NK-92 (cell line): Measurements from ENCODE around the gene MICALL1.

Source experiments
- DNase-seq: peaks from one replicate; lab custom pipeline; 2025; ENCODE audit not compliant: unreplicated experiment; lab: John Stamatoyannopoulos, UW

MICALL1 gene

DNA sequence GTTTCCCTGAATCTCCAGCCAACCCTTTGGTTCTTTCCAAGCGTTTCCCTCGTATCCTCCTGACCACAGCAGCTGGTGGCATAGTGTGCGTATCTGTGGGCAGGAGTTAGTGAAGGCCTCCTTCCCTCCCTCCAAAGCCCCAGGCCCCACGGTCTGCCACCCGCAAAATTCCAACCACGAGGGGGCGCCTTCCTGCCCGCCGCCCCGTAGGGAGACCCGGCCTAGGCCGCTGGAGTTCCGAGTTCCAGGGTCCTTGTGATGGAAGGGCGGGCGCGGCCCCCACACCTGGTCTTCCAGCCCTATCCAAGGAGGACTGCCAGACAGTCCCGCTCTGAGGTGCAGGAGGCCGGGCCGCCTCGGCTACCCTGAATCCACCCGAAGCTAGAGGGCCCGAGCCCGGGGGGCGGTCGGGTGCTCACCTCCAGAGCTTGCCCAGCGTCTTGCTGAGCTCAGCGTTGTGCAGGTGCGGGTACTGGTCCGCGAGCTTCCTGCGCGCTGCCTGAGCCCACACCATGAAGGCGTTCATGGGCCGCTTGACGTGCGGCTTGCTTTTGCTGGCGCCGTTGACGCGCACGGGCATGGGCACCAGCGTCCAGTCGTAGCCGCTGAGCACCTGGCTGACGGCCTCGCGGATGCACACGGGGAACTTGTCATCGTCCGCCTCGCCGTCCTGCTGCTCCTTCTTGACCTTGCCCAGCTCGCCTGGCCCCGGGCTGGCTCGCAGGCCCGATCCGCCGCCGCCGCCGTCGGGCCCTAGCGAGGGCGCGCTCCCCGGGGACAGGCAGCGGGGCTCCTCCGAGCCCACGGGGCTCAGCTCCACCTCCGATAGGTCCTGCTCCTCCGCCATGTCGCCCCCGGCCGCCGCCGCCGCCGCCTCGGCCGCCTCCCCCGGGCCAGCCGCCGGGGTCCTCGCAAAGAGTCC lies 77.1 kb downstream of the MICALL1 start:
- DNase-seq = no peak

DNA sequence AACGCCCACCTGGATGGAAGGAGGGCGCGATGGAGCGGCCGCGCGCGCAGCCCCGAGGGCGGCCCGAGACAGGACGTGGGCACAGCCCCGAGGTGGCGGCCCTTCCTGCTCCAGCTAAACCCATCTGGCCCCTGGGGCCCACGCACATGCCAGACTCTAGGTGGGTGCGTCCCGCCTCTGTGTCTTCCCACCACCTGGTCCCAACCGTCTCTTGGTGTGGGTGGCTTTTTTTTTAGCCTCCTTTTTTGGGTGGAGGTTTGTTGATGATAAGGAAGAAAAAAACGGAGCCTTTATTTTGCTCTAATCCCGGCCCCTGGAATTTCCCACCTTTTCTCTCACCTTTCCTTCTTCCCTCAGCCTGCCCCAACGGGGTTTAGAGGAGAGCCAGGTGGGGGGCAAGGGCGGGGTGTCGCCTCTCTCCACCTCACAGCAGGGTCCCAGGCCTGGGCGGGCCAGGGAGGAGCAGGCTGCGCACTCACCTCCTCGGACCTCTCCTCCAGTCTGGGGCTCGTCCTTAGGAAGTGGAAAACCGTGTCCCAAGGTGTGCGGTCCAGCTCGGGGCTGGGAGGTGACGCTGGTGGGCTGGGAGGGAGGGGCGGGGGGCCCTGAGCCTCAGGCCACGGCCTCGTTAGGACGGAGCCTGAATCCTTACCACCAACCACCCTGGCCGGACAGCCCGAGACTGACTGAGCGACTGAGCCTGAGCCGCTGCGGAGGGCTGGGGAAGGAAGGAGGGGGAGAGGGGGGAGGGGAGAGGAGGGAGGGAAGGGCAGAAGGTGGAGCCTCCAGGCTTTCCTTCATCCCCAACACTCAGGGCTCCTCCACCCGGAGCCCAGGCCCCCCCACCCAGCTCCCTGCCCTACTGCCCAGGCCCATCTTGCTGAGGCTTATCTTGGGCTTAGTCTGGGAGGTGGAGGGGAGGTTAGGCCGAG lies 78.0 kb downstream of the MICALL1 start, which contains the start of gene SOX10:
TSS of gene SOX10 (minus strand) at position 696 of the 932 bp plus-strand sequence. CDS start 771 bp downstream, outside the sequence.
- no peak for DNase-seq

DNA sequence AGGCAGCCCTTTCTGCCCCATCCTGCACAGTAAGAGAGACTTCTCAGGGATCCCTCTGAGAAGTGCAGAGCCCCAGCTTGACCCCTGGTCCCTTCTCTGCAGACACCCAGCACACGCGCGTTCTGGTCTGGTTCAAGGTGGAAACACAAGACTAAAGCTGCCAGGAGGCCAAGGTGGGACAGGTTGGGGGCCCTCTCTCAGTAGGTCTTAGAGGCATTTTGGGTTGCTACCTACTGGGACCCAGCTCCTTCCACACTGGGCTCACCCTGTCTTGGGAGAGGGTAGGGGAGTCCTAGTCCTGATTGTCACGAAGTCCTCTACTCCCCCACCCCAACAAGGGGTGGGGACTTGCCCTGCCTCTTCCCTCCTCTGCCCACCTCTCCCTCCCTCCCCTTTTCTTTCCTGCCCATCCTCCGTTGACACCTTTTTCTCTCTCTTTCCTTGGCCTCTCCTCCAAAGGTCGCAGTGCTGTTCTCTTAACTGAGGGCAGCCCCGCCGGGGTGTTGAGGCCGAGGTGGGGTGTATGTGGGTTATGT lies 79.0 kb downstream of the MICALL1 start:
- no peak for DNase-seq

DNA sequence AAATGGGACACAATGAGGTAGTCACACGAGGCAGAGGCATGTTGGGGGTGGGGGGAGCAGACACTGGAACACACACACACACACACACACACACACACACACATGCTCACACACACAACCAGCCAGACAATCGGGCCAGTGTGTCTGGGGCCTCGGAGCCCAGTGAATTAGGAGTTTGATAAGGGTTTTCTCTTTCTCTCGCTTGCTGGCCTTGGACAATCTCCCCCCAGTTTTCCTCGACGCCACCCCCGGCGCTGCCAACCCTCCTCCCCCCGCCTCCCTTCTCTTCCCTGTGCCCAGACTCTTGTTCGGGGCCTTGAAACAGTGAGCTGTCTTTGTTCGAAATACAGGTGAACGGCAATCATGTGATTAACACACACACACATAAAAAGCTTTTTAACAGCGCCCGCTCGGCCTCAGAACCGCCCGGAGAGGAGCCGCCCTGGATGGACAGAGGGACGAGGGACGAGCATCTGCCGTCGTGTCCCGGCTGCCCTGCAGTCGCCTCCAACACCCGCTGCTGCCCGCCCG lies 79.7 kb downstream of the MICALL1 start:
- no peak for DNase-seq

DNA sequence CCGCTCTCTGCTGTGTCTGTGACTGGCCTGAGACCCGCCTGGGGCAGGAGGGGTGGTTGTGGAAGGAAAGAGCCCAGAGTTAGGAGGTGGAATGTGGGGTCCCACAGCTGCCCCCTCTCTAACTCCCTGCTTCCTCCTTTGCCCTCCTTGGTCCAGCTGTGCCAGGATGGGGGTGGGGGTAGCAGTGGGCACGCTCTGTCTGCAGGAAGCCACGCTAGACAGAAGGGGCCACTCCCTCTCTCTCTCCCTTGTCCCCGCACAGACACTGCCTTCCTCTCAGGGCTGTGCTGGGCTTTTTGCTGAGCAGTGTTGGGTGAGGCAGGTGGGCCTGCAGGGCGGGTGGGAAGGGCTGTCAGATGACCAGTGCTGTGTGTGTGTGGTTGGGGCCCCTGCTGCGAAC lies 80.3 kb downstream of the MICALL1 start:
- DNase-seq = no peak

DNA sequence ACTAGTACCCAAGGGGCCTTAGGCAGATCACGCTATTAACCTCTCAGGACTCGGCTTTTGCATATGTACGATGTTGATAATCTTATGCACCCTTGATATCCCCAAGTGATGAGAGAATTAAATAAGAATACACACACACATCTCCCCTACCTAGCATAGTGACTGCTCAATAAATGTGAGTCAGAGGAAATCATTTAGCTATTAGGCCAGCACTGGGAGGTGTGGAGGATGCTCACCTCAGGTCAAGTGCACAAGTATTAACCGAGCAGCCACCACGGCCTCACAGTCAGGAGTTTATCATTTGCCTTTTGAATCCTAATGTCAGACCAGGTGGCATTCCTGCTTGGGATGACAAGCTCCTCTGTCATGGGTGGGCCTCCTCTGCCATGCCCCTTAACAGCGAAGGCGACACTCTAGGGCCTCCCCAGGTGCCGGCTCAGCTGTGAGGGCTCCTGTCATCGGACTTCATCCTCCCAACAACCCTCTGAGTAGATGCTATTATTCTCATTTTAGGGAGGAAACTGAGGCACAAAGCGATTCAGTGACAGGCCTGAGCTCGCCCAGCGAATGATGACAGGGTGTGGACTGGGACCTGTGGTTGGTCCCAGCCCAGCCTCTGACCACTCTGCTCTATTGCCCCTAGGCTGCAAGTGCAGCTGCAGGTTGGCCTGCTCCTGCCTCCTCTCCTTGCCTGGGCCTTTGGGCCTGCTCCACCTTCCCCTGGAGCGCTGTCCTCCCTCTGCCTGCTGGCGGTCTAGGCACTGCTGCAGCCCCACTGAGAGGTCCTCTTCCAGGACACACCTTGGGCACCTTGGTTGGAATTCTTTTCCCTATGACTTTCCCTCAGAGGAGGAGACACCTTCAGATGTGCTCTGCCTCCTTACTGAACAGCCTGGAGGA lies 83.3 kb downstream of the MICALL1 start:
- no peak for DNase-seq

DNA sequence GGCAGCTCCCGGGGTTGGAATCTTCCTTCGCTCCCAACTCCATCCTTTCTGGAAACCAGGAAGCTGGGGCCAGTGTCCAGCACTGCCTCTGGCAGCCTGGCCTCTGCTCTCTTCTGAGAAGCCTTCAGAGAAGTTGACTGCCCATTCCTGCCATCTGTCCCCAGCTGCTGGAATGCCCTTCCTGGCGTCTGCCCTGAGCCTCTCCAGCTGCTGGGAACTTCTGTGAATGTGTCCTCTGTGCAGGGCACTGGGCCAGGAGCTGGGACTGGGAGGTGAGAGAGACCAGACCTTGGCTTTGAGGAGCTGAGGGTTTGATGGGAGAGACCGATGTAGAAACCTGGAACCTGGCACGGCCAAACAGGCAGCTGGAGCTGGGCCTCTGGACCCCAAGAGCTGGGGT lies 84.2 kb downstream of the MICALL1 start:
- DNase-seq = no peak

DNA sequence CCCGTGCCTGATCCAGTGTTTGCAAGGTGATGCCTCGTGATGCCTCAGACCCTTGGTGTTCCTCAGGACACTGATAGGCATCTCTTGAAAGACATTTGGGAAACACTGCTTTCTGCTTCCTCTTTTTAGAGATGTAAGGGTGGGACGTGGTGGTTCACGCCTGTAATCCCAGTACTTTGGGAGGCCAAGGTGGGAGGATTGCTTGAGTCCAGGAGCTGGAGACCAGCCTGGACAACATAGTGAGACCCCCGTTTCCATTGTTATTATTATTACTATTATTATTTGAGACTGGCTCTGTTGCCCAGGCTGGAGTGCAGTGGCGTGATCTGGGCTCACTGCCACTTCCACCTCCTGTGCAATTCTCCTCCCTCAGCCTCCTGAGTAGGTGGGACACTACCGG lies 84.8 kb downstream of the MICALL1 start:
- DNase-seq = no peak

DNA sequence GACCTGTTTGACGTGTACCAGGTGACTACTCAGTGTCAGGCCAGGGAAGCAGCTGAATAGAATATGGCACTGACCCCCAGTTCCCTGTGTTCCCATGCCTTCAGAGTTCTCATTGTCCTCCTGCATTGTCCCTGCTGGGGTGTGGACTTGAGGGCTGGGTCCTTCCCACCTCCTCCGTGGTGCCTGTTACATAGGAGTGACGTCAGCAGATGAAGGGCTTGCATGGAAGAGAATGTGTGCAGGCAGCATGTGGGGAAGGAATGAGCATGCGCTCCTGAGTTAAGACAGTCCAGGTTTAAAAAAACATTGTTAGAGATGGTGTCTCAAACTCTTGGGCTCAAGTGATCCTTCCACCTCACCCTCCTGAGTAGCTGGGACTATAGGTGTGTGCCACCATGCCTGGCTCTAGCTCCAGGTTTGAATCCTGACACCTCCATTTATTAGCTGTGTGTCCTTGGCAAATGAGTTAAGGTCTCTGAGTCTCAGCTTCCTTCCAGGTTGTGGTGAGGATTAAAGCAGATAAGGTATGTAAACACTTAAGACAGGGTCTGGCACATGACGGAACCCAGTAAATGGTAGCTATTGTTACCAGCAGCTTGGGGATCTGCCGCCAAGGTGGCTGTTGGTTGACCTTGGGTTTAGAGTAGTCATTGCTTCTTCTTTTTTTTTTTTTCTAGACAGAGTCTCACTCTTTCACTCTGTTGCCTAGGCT lies 85.8 kb downstream of the MICALL1 start:
- DNase-seq = no peak
